Mesenchymal stem cell (in vitro differentiated cells and primary cell): ENCODE data around the gene CHST11.
A peak's percentile ranks its signal among the peaks of the same experiment; 100 is the strongest.

Experiments
- DNase-seq: peaks from one replicate; pipeline ENCODE4 v3.0.0-alpha.2; 2013
- H2AFZ ChIP-seq: one replicate; pipeline ENCODE4 v1.6.1; 2013; ENCODE audit warnings: low read depth, mild to moderate bottlenecking, control low read depth, inconsistent platforms, low read length, moderate library complexity
- H2AK5ac ChIP-seq: 2 replicates; pipeline ENCODE4 v1.6.1; 2013; ENCODE audit warnings: low read length, moderate library complexity, mild to moderate bottlenecking, inconsistent platforms; ENCODE audit not compliant: severe bottlenecking
- H2BK120ac ChIP-seq: one replicate; pipeline ENCODE4 v1.6.1; 2013; ENCODE audit warnings: low read depth, mild to moderate bottlenecking, inconsistent platforms, low read length, moderate library complexity
- H2BK12ac ChIP-seq, 2 experiments: one replicate each; pipeline ENCODE4 v1.6.1; 2013; ENCODE audit warnings: inconsistent platforms in 2 of 2, low read length in 2 of 2, mild to moderate bottlenecking in 2 of 2, moderate library complexity in 2 of 2, control low read depth in 1 of 2
- H2BK15ac ChIP-seq: one replicate; pipeline ENCODE4 v1.6.1; 2013; ENCODE audit warnings: mild to moderate bottlenecking, low read depth, inconsistent platforms; ENCODE audit not compliant: poor library complexity, severe bottlenecking
- H2BK5ac ChIP-seq: 2 replicates; pipeline ENCODE4 v1.6.1; 2013; ENCODE audit warnings: low read depth, mild to moderate bottlenecking, low read length, control low read depth, inconsistent platforms; ENCODE audit not compliant: poor library complexity, severe bottlenecking
- H3K14ac ChIP-seq, 2 experiments: one replicate each; pipeline ENCODE4 v1.6.1; 2013; ENCODE audit warnings: inconsistent platforms in 2 of 2, low read length in 2 of 2, control low read depth in 1 of 2, mild to moderate bottlenecking in 1 of 2, moderate library complexity in 1 of 2
- H3K18ac ChIP-seq, 2 experiments: one replicate each; pipeline ENCODE4 v1.6.1; 2013; ENCODE audit warnings: inconsistent platforms in 2 of 2, low read length in 2 of 2, control low read depth in 1 of 2, low read depth in 1 of 2, mild to moderate bottlenecking in 1 of 2
- H3K23ac ChIP-seq, 2 experiments: one replicate each; pipeline ENCODE4 v1.6.1; 2013; ENCODE audit warnings: inconsistent platforms in 2 of 2, low read length in 2 of 2, mild to moderate bottlenecking in 2 of 2, moderate library complexity in 2 of 2, control low read depth in 1 of 2
- H3K27ac ChIP-seq: 2 replicates; pipeline ENCODE4 v1.5.1; 2013; ENCODE audit warnings: mild to moderate bottlenecking, moderate library complexity, low read length, control low read depth, inconsistent platforms; ENCODE audit not compliant: poor library complexity, severe bottlenecking
- H3K27me3 ChIP-seq, 2 experiments: 2 replicates each; pipeline versions ENCODE4 v1.6.1 to v1.7.0; 2013; ENCODE audit warnings: low read length in 2 of 2, mild to moderate bottlenecking in 2 of 2, moderate library complexity in 2 of 2, control low read depth in 1 of 2, inconsistent platforms in 1 of 2; ENCODE audit not compliant: control insufficient read depth in 1 of 2, insufficient read depth in 1 of 2
- H3K36me3 ChIP-seq, 2 experiments: 2 replicates each; pipeline versions ENCODE4 v1.6.1 to v1.7.0; 2013; ENCODE audit warnings: low read length in 2 of 2, control low read depth in 1 of 2, inconsistent platforms in 1 of 2, low read depth in 1 of 2, mild to moderate bottlenecking in 1 of 2; ENCODE audit not compliant: insufficient read depth in 2 of 2, control insufficient read depth in 1 of 2
- H3K4ac ChIP-seq, 2 experiments: one replicate each; pipeline ENCODE4 v1.6.1; 2013; ENCODE audit warnings: inconsistent platforms in 2 of 2, low read length in 2 of 2, mild to moderate bottlenecking in 2 of 2, moderate library complexity in 2 of 2, control low read depth in 1 of 2, low read depth in 1 of 2
- H3K4me1 ChIP-seq: 2 replicates; pipeline ENCODE4 v1.6.1; 2013; ENCODE audit warnings: low read depth, low read length, control low read depth; ENCODE audit not compliant: control insufficient read depth, insufficient read depth
- H3K4me2 ChIP-seq: 2 replicates; pipeline ENCODE4 v1.6.1; 2013; ENCODE audit warnings: low read length, mild to moderate bottlenecking, inconsistent platforms; ENCODE audit not compliant: poor library complexity, severe bottlenecking
- H3K4me3 ChIP-seq, 2 experiments: 2 replicates each; pipeline versions ENCODE4 v1.5.1 to v1.7.0; 2013; ENCODE audit warnings: low read length in 2 of 2, mild to moderate bottlenecking in 2 of 2, control low read depth in 1 of 2, low read depth in 1 of 2; ENCODE audit not compliant: insufficient read depth in 1 of 2
- H3K79me1 ChIP-seq: replicated peaks from 2 replicates; pipeline ENCODE4 v1.6.1; 2013; ENCODE audit warnings: mild to moderate bottlenecking, control low read depth, low read length, inconsistent platforms; ENCODE audit not compliant: poor library complexity, severe bottlenecking
- H3K9ac ChIP-seq: 2 replicates; pipeline ENCODE4 v1.7.0; 2013; ENCODE audit warnings: mild to moderate bottlenecking, low read length, moderate library complexity
- H3K9me3 ChIP-seq: 2 replicates; pipeline ENCODE4 v1.7.0; 2013; ENCODE audit warnings: mild to moderate bottlenecking, low read length; ENCODE audit not compliant: control insufficient read depth
- H4K8ac ChIP-seq: one replicate; pipeline ENCODE4 v1.6.1; 2013; ENCODE audit warnings: inconsistent platforms, mild to moderate bottlenecking, low read length, moderate library complexity
- H4K91ac ChIP-seq: one replicate; pipeline ENCODE4 v1.6.1; 2013; ENCODE audit warnings: mild to moderate bottlenecking, low read length, inconsistent platforms
- WGBS: methylation state at CpG from one replicate; pipeline ENCODE4 v1.1.7; 2013; ENCODE audit warnings: mixed read lengths; 5-methylcytosine and 5-hydroxymethylcytosine counted together

The CHST11 gene

DNA sequence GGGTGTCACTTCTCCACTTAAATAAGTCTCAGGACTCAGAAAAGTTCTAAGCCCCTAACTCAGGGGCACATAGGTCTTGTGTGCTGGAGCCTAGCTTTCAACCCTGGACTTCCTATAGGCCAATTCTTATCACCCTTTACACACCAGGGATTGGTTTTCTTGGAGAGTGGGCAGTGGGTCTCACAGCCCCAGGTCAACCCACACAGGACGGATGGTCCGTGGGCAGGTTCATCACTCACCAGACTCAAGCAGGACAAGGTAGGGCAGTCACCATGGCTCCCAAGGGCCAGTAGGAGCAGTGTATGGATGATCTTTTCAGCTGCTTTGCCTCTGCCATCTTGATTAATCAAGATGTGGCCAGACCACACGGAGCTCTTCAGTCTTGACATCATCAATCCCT lies 268.9 kb downstream of the CHST11 start:
- H3K27me3 ChIP-seq: peaks cover 0 to 8% of the 10 kb centered on the region in 2 experiments
- no peak overlapping the region for H3K4me3 ChIP-seq
- peak overlapping the region; percentile 64 for H2BK120ac ChIP-seq
- no peak overlapping the region for H3K23ac ChIP-seq
- H3K4ac ChIP-seq: no peak overlapping the region
- no peaks in the 10 kb centered on the region for H3K9me3 ChIP-seq
- no peak overlapping the region for H2BK15ac ChIP-seq
- no peak overlapping the region for H3K27ac ChIP-seq
- no peak overlapping the region for H2AK5ac ChIP-seq
- peaks cover 4% of the 10 kb centered on the region for H3K4me1 ChIP-seq
- no peaks in the 10 kb centered on the region for H3K79me1 ChIP-seq
- peak overlapping the region in 1 of 2 experiments; percentile 55 for H2BK12ac ChIP-seq
- H3K14ac ChIP-seq: no peak overlapping the region
- H3K36me3 ChIP-seq: no peaks in the 10 kb centered on the region
- H4K91ac ChIP-seq: peak overlapping the region; percentile 36
- WGBS: 100% methylated on average over 3 of the region's 3 CpGs
- no peak overlapping the region for H3K4me2 ChIP-seq
- no peak overlapping the region for H3K9ac ChIP-seq
- peak overlapping the region; percentile 20 for H4K8ac ChIP-seq
- peak overlapping the region in 1 of 2 experiments; percentile 38 for H3K18ac ChIP-seq
- H2AFZ ChIP-seq: no peak overlapping the region
- H2BK5ac ChIP-seq: no peak overlapping the region
- no peak for DNase-seq

- no peak overlapping the region for H2AK5ac ChIP-seq
- H4K91ac ChIP-seq: no peak overlapping the region
- H2AFZ ChIP-seq: no peak overlapping the region
- H2BK15ac ChIP-seq: no peak overlapping the region
- H3K18ac ChIP-seq: no peak overlapping the region
- H3K79me1 ChIP-seq: no peaks in the 10 kb centered on the region
- no peak overlapping the region for H4K8ac ChIP-seq
- no peak overlapping the region for H3K9ac ChIP-seq
- H3K23ac ChIP-seq: no peak overlapping the region
- no peak for DNase-seq
- H3K4me2 ChIP-seq: no peak overlapping the region
- H2BK120ac ChIP-seq: no peak overlapping the region
- WGBS: 90% methylated on average over 9 of the region's 10 CpGs
- H3K4me1 ChIP-seq: peaks cover under 1% of the 10 kb centered on the region
- H2BK12ac ChIP-seq: no peak overlapping the region
- H3K36me3 ChIP-seq: no peaks in the 10 kb centered on the region
- H2BK5ac ChIP-seq: no peak overlapping the region
- no peak overlapping the region for H3K4ac ChIP-seq
- no peak overlapping the region for H3K27ac ChIP-seq
- no peak overlapping the region for H3K14ac ChIP-seq
- no peak overlapping the region for H3K4me3 ChIP-seq
- H3K27me3 ChIP-seq: peaks cover 0 to 18% of the 10 kb centered on the region in 2 experiments
- no peaks in the 10 kb centered on the region for H3K9me3 ChIP-seq
Observed at GRCh38 chr12:104727726-104728465, 271.1 kb downstream of the CHST11 start.

DNA sequence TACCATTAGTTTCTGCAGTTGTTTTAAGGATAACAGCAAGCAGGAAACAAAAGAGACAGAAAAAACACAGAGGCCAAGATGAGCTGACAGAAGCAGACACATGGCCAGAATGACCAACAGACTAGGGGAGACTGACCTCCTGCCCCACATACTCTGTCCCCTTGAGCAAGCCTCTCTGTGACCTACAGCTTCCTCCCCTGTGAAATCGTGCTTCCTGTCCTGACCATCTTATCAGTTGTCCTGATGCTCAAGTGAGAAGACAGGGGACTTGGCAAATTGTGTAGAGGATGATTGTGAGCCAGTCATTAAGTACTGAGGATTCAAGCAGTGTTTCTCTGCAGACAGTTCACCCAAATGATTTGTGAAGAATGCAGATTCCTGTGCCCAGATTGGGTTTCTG lies 272.3 kb downstream of the CHST11 start:
- H3K36me3 ChIP-seq: no peaks in the 10 kb centered on the region
- H4K8ac ChIP-seq: no peak overlapping the region
- no peak overlapping the region for H3K23ac ChIP-seq
- H4K91ac ChIP-seq: no peak overlapping the region
- no peaks in the 10 kb centered on the region for H3K9me3 ChIP-seq
- DNase-seq: no peak
- H2BK5ac ChIP-seq: no peak overlapping the region
- no peak overlapping the region for H3K4me3 ChIP-seq
- no peak overlapping the region for H3K4me2 ChIP-seq
- no peak overlapping the region for H3K14ac ChIP-seq
- H2BK12ac ChIP-seq: no peak overlapping the region
- no peak overlapping the region for H2BK15ac ChIP-seq
- peaks cover 0 to 20% of the 10 kb centered on the region in 2 experiments for H3K27me3 ChIP-seq
- no peak overlapping the region for H3K27ac ChIP-seq
- H3K4ac ChIP-seq: no peak overlapping the region
- no peaks in the 10 kb centered on the region for H3K79me1 ChIP-seq
- H2AK5ac ChIP-seq: no peak overlapping the region
- no peaks in the 10 kb centered on the region for H3K4me1 ChIP-seq
- H2BK120ac ChIP-seq: no peak overlapping the region
- H3K9ac ChIP-seq: no peak overlapping the region
- no peak overlapping the region for H3K18ac ChIP-seq
- no peak overlapping the region for H2AFZ ChIP-seq
- WGBS: 31% methylated on average over 1 of the region's 1 CpG

GRCh38 chr12:104729610-104730446 lies 273.1 kb downstream of the CHST11 start:
- H3K4me1 ChIP-seq: no peaks in the 10 kb centered on the region
- no peak overlapping the region for H4K91ac ChIP-seq
- H2AFZ ChIP-seq: no peak overlapping the region
- whole genome bisulfite sequencing: 92% methylated on average over 19 of the region's 19 CpGs
- H2BK120ac ChIP-seq: no peak overlapping the region
- no peak overlapping the region for H2AK5ac ChIP-seq
- peaks cover 0 to 26% of the 10 kb centered on the region in 2 experiments for H3K27me3 ChIP-seq
- peak overlapping the region; percentile 23 for H4K8ac ChIP-seq
- no peak overlapping the region for H2BK15ac ChIP-seq
- no peak overlapping the region for H3K4me3 ChIP-seq
- H3K27ac ChIP-seq: no peak overlapping the region
- no peak overlapping the region for H2BK12ac ChIP-seq
- H3K36me3 ChIP-seq: no peaks in the 10 kb centered on the region
- H2BK5ac ChIP-seq: no peak overlapping the region
- no peaks in the 10 kb centered on the region for H3K9me3 ChIP-seq
- H3K4ac ChIP-seq: peak overlapping the region in 1 of 2 experiments; percentile 59
- no peak overlapping the region for H3K14ac ChIP-seq
- H3K18ac ChIP-seq: peak overlapping the region; percentile 16 to 19
- DNase-seq: no peak
- no peaks in the 10 kb centered on the region for H3K79me1 ChIP-seq
- no peak overlapping the region for H3K23ac ChIP-seq
- H3K4me2 ChIP-seq: no peak overlapping the region
- no peak overlapping the region for H3K9ac ChIP-seq
